ENCODE results near the gene PIP5K1B.

- TF ChIP-seq CTCF (IDR thresholded peaks at IDR 0.05; ENCODE audit: low read length) (no peak), EZH2 (IDR thresholded peaks at IDR 0.05; ENCODE audit: borderline replicate concordance, low read length) (no peak)
Observed at GRCh38 chr9:68778635-68779034, 73.6 kb downstream of the PIP5K1B start.
